ENCODE measurements around the gene SLC9A8.

DNA sequence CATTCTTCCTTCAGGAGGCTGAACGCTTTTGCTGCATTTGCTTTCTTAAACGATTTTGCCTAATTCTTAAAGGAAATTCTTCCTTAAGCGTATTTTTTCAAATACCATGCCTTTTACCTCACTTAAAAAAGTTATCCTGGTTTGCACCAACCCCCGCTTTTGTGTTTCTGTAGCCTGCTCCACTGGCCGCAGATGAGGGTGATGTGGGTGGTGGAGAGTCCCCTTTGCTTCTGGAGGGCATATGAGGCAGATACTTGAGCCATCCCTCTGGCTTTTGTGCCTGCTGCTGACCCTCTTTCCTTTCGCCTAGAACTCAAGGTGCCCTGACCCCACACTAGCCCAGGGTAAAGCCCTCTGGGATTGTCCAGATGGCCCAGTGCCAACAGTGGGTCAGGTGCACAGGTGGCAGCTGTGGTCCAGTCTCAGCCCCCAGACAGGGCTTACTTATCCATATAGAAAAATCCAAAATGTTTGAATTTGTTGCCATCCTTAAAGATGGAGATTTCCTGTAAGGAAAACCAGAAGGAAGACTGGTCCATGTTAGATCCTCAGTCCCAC is 58.8 kb downstream of the SLC9A8 start:
- TF ChIP-seq, protein P1, sequence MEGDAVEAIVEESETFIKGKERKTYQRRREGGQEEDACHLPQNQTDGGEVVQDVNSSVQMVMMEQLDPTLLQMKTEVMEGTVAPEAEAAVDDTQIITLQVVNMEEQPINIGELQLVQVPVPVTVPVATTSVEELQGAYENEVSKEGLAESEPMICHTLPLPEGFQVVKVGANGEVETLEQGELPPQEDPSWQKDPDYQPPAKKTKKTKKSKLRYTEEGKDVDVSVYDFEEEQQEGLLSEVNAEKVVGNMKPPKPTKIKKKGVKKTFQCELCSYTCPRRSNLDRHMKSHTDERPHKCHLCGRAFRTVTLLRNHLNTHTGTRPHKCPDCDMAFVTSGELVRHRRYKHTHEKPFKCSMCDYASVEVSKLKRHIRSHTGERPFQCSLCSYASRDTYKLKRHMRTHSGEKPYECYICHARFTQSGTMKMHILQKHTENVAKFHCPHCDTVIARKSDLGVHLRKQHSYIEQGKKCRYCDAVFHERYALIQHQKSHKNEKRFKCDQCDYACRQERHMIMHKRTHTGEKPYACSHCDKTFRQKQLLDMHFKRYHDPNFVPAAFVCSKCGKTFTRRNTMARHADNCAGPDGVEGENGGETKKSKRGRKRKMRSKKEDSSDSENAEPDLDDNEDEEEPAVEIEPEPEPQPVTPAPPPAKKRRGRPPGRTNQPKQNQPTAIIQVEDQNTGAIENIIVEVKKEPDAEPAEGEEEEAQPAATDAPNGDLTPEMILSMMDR (IDR thresholded peaks at IDR 0.05): no peak
- no peak for TF ChIP-seq EP300 (IDR thresholded peaks at IDR 0.05)

Data from stomach (tissue), 4 donors.